Astrocyte (in vitro differentiated cells and primary cell): ENCODE data around the gene TUT1. TPM values are rescaled to one million over a fixed set of nuclear protein-coding genes. Genes with fewer than 3 reads are reported as not detected.
"Not testable (repeated sequence)": the region's sequence is repeated elsewhere in the genome, so short reads cannot be mapped to it uniquely, and the experiment has no call there.

Experiments used
- DNase-seq: peaks from one replicate; pipeline ENCODE4 v3.0.0-alpha.2; 2010; ENCODE audit warnings: low read depth
- FAIRE-seq: peaks from 2 replicates; lab custom pipeline; 2011; peaks lifted over from hg19 to GRCh38; lab: Jason Lieb, UNC
- H2AFZ ChIP-seq: 2 replicates; pipeline ENCODE4 v1.6.0; 2012; ENCODE audit warnings: low read depth, low read length, inconsistent platforms
- H3K27ac ChIP-seq: 2 replicates; pipeline ENCODE4 v1.5.1; 2011; ENCODE audit warnings: low read depth, low read length, inconsistent platforms
- H3K27me3 ChIP-seq: 2 replicates; pipeline ENCODE4 v1.6.0; 2011; ENCODE audit warnings: low read length, inconsistent platforms; ENCODE audit not compliant: insufficient read depth
- H3K36me3 ChIP-seq: 2 replicates; pipeline ENCODE4 v1.5.1; 2011; ENCODE audit warnings: low read length, inconsistent platforms; ENCODE audit not compliant: insufficient read depth
- H3K4me1 ChIP-seq: 2 replicates; pipeline ENCODE4 v1.5.1; 2011; ENCODE audit warnings: low read length, inconsistent platforms; ENCODE audit not compliant: insufficient read depth
- H3K4me2 ChIP-seq: 2 replicates; pipeline ENCODE4 v1.6.0; 2012; ENCODE audit warnings: low read length, inconsistent platforms
- H3K4me3 ChIP-seq: 2 replicates; pipeline ENCODE4 v1.5.1; 2011; ENCODE audit warnings: low read depth, mild to moderate bottlenecking, low read length, inconsistent platforms; ENCODE audit not compliant: insufficient read depth
- H3K79me2 ChIP-seq: 2 replicates; pipeline ENCODE4 v1.6.0; 2012; ENCODE audit warnings: mild to moderate bottlenecking, low read length, inconsistent platforms; ENCODE audit not compliant: insufficient read depth
- H3K9ac ChIP-seq: 2 replicates; pipeline ENCODE4 v1.6.0; 2012; ENCODE audit warnings: mild to moderate bottlenecking, low read length, inconsistent platforms
- H3K9me3 ChIP-seq: 2 replicates; pipeline ENCODE4 v1.5.1; 2012; ENCODE audit warnings: low read depth, mild to moderate bottlenecking, low read length, inconsistent platforms; ENCODE audit not compliant: insufficient read depth
- H4K20me1 ChIP-seq: 2 replicates; pipeline ENCODE4 v1.6.0; 2012; ENCODE audit warnings: low read length, inconsistent platforms; ENCODE audit not compliant: insufficient read depth
- H3K27ac Mint-ChIP-seq: one replicate; pipeline ENCODE4 v1.8.0; 2021; ENCODE audit warnings: mild to moderate bottlenecking, mixed read lengths; ENCODE audit not compliant: unreplicated experiment
- H3K27me3 Mint-ChIP-seq: one replicate; pipeline ENCODE4 v1.8.0; 2021; ENCODE audit warnings: low read depth, mixed read lengths; ENCODE audit not compliant: unreplicated experiment
- H3K36me3 Mint-ChIP-seq: one replicate; pipeline ENCODE4 v1.8.0; 2021; ENCODE audit warnings: low read depth, mixed read lengths; ENCODE audit not compliant: unreplicated experiment
- H3K4me1 Mint-ChIP-seq: one replicate; pipeline ENCODE4 v1.8.0; 2021; ENCODE audit warnings: low read depth, mixed read lengths; ENCODE audit not compliant: unreplicated experiment
- H3K4me3 Mint-ChIP-seq: one replicate; pipeline ENCODE4 v1.8.0; 2021; ENCODE audit warnings: mild to moderate bottlenecking, moderate library complexity, mixed read lengths; ENCODE audit not compliant: unreplicated experiment
- H3K9me3 Mint-ChIP-seq: one replicate; pipeline ENCODE4 v1.8.0; 2021; ENCODE audit warnings: mild to moderate bottlenecking, mixed read lengths; ENCODE audit not compliant: unreplicated experiment
- EZH2 ChIP-seq: IDR thresholded peaks from 2 replicates; pipeline ENCODE4 v1.6.1; 2012; ENCODE audit warnings: mild to moderate bottlenecking, low read length, inconsistent platforms; ENCODE audit not compliant: insufficient read depth
- total RNA-seq: library from RNA; stranded (reverse); gene quantifications from 2 replicates; pipeline ENCODE4 v1.2.1, GENCODE V29; 2021
- TF ChIP-seq, protein P1 (sequence below): IDR thresholded peaks from 2 replicates; pipeline ENCODE4 v1.5.1; 2011; ENCODE audit warnings: low read depth, mild to moderate bottlenecking, inconsistent platforms, low read length, moderate library complexity; ENCODE audit not compliant: insufficient read depth

TUT1 gene
- total RNA-seq, 1 donor from 2014 or later, result 18.3 TPM

- Mint-ChIP-seq H3K27ac (peak overlapping the region; percentile 69), H3K9me3 (no peaks in the 10 kb centered on the region), H3K4me3 (peak overlapping the region; percentile 93), H3K36me3 (peaks cover 12% of the 10 kb centered on the region), H3K4me1 (peaks cover 7% of the 10 kb centered on the region), H3K27me3 (no peaks in the 10 kb centered on the region)
- Histone ChIP-seq H4K20me1 (peaks cover 13% of the 10 kb centered on the region), H3K4me2 (no peak overlapping the region), H3K4me3 (no peak overlapping the region), H3K9ac (no peak overlapping the region), H3K36me3 (peaks cover 25% of the 10 kb centered on the region), H2AFZ (no peak overlapping the region), H3K27ac (no peak overlapping the region), H3K4me1 (peaks cover 10% of the 10 kb centered on the region), H3K27me3 (no peaks in the 10 kb centered on the region), H3K9me3 (no peaks in the 10 kb centered on the region), H3K79me2 (peaks cover 31% of the 10 kb centered on the region)
- DNase-seq, result no peak
- TF ChIP-seq EZH2, result no peak
- TF ChIP-seq, protein P1, sequence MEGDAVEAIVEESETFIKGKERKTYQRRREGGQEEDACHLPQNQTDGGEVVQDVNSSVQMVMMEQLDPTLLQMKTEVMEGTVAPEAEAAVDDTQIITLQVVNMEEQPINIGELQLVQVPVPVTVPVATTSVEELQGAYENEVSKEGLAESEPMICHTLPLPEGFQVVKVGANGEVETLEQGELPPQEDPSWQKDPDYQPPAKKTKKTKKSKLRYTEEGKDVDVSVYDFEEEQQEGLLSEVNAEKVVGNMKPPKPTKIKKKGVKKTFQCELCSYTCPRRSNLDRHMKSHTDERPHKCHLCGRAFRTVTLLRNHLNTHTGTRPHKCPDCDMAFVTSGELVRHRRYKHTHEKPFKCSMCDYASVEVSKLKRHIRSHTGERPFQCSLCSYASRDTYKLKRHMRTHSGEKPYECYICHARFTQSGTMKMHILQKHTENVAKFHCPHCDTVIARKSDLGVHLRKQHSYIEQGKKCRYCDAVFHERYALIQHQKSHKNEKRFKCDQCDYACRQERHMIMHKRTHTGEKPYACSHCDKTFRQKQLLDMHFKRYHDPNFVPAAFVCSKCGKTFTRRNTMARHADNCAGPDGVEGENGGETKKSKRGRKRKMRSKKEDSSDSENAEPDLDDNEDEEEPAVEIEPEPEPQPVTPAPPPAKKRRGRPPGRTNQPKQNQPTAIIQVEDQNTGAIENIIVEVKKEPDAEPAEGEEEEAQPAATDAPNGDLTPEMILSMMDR, result peak; percentile 17
- no peak for FAIRE-seq
These were observed 2.2 kb downstream of the TUT1 start for GRCh38 chr11:62588966-62589637.

GRCh38 chr11:62585356-62585755 lies 6.0 kb downstream of the TUT1 start:
- not testable (repeated sequence) for H4K20me1 ChIP-seq, H3K4me3 Mint-ChIP-seq, H3K4me1 Mint-ChIP-seq, H3K4me1 ChIP-seq, H3K27ac Mint-ChIP-seq, H3K9me3 ChIP-seq, FAIRE-seq, H3K4me2 ChIP-seq, H3K9ac ChIP-seq, H3K27me3 ChIP-seq, H3K27ac ChIP-seq, H2AFZ ChIP-seq, DNase-seq, H3K4me3 ChIP-seq, H3K27me3 Mint-ChIP-seq, H3K9me3 Mint-ChIP-seq
- H3K36me3 ChIP-seq, result peaks cover 24% of the 10 kb centered on the region
- peaks cover 22% of the 10 kb centered on the region for H3K79me2 ChIP-seq
- peaks cover 11% of the 10 kb centered on the region for H3K36me3 Mint-ChIP-seq

DNA sequence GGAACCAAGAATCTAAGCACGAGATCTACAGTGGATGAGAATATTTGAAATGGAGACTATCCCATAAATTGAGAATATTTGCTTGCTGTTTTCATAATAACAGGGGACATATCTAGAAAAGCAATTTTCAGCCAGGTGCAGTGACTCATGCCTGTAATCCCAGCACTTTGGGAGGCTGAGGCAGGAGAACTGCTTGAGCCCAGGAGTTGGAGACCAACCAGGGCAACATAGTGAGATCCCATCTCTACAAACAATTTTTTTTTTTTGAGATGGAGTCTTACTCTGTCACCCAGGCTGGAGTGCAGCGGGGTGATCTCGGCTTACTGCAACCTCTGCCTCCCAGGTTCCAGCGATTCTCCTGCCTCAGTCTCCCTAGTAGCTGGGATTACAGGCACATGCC lies 9.6 kb downstream of the TUT1 start:
- not testable (repeated sequence) for H3K36me3 Mint-ChIP-seq, H3K27ac Mint-ChIP-seq, H3K9ac ChIP-seq, H4K20me1 ChIP-seq, H3K4me1 Mint-ChIP-seq, H3K9me3 ChIP-seq, FAIRE-seq, H3K4me1 ChIP-seq, H3K27me3 Mint-ChIP-seq, H3K27ac ChIP-seq, DNase-seq, H3K27me3 ChIP-seq, H3K4me2 ChIP-seq, H3K9me3 Mint-ChIP-seq, H3K4me3 ChIP-seq, H2AFZ ChIP-seq, H3K4me3 Mint-ChIP-seq
- peaks cover 14% of the 10 kb centered on the region for H3K79me2 ChIP-seq
- H3K36me3 ChIP-seq, result peaks cover 18% of the 10 kb centered on the region
